Umbilical cord (tissue), 2 donors: ENCODE results near the gene UBE2L6. TPM values are rescaled to one million over a fixed set of nuclear protein-coding genes. Genes with fewer than 3 reads are reported as not detected.
A peak's percentile ranks its signal among the peaks of the same experiment; 100 is the strongest.

Experiments used
- DNase-seq: peaks from one replicate; pipeline ENCODE4 v3.0.0-alpha.2; 2015; ENCODE audit warnings: low spot score
- total RNA-seq: library from RNA; depleted of rRNA; stranded (reverse); fragments of >200 nt; gene quantifications from one replicate; pipeline ENCODE4 v1.2.3, GENCODE V29; 2014; ENCODE audit warnings: low replicate concordance; ENCODE audit not compliant: insufficient read depth

Gene UBE2L6
- total RNA-seq, 1 donor from 2014 or later, result 26.5 TPM

GRCh38 chr11:57530596-57531507 is 36.6 kb downstream of the UBE2L6 start, which contains the start of gene TIMM10:
TIMM10 (minus strand) TSS chr11:57530754; CDS start chr11:57530189, 565 bp downstream.
- DNase-seq, result peak; percentile 99

DNA sequence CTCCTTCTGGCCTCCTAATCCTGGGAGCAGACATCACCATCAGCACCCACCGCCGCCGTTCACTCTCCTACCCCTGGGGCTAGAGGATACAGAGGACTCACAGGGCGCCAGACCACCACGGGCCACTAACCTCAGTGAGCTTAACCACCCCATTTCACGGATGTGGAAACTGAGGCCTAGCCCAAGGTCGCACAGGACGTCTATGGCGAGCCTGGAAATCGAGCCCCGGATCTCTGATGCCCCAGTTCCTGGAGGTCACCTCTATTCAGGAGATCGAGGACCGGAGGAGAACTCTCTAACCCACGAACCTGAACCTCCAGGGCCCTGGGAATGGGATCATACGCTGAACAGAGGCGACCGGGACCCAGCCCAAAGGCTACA is 37.3 kb downstream of the UBE2L6 start:
- DNase-seq, result no peak

DNA sequence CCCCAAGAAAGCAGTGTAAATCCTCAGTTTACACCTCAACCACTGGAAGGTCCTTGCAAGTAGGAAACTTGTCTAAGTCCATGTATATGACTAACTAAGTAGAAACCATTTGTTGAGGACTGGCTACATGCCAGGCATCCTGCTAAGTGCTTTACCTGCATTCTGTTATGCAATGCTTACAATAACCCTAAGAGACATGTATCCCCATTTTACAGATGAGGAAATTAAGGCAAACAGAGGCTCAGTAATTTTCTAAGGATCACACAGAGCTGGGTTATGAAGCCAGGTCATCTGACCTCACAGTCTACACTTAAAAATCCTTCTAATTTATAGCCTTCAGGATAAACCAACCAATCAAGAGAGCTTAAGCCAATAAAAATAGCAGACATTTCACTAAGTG is 38.5 kb downstream of the UBE2L6 start:
- DNase-seq, result no peak

DNA sequence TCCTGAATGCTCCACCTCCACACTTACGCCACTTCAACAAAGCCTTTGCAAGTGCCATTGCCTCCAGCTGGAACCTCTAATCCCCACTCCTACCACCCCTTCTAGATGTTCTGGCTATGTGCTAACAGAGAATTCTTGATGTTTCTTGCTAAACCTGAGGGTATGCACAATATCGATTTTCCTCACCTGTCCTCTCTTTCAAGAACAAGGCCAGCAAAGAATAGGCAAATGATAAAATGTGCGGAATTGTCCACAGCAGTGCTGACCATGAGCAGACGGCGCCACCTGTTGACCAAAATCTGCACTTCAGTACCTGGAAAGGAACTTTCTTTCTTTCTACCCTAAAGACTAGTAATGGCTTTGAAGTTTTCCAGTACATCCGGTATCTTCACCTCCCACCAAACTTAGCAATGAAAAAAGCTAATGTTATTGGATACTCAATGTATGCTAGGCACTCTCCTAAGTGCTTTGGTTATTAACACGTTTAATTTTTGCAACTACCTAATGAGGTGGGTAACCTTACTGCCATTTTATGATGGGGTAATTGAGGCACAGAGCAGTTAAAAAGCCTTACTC is 40.3 kb downstream of the UBE2L6 start:
- peak; percentile 62 for DNase-seq

DNA sequence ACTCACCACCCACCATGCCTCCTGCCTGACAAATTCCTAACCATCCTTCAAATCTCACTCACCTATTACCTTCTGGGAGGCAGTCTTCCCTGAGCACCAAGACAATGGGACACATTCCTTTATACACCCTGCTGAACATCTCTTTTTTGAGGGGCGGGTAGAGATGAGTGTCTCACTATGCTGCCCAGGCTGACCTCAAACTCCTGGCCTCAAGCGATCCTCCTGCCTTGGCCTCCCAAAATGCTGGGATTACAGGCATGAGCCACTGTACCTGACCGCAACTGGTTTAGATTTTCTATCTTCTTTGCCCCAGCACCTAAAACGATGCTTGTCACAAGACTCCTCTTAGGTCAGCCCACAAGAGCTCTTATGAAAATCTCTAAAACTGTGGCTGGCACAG is 44.1 kb downstream of the UBE2L6 start:
- DNase-seq, result no peak

GRCh38 chr11:57521116-57521515 is 46.4 kb downstream of the UBE2L6 start:
- no peak for DNase-seq

- no peak for DNase-seq
Measured at GRCh38 chr11:57516061-57516443, 51.4 kb downstream of the UBE2L6 start.

DNA sequence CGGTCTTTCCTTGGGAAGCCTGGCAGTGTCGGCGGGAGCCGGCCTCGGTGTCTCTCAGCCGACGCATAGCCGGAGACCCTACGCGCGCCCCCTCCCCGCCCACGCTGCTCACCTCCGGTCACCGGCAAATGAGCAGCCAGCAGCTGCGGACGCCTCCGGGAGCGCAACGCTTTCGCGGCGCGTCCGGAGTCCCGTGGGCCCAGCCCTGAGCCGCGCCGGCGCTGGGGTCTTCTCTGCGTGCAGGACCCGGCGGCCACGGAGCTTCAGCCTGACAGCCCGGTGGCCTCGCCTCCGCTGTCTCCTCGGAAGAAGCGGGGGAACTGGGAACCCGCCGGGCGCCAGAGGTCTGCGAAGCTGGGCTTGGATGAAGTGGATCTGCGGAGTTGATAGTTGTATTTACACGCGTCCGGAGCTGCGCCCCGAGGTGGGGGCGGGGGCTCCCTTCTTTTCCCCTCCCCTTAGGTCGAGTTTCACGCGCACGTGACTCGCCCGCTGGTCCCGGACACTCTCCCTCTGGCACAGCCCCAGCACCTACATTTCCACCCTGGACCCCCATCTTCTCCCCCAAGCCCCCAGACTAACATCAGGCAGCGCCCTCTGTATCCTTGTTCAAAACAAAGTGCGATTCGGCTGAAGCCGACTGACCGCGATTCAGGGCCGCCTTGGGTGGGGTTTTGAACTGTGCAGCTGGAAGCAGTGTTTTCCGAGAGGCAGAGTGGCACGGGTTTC is 52.0 kb downstream of the UBE2L6 start, which contains the start of gene SLC43A1:
Gene SLC43A1, minus strand, starts transcription at position 371 of the 729 bp plus-strand sequence. CDS start 1,591 bp downstream, outside the sequence.
- DNase-seq, result peak; percentile 74

GRCh38 chr11:57514538-57515331 is 52.7 kb downstream of the UBE2L6 start:
- peak; percentile 48 for DNase-seq

DNA sequence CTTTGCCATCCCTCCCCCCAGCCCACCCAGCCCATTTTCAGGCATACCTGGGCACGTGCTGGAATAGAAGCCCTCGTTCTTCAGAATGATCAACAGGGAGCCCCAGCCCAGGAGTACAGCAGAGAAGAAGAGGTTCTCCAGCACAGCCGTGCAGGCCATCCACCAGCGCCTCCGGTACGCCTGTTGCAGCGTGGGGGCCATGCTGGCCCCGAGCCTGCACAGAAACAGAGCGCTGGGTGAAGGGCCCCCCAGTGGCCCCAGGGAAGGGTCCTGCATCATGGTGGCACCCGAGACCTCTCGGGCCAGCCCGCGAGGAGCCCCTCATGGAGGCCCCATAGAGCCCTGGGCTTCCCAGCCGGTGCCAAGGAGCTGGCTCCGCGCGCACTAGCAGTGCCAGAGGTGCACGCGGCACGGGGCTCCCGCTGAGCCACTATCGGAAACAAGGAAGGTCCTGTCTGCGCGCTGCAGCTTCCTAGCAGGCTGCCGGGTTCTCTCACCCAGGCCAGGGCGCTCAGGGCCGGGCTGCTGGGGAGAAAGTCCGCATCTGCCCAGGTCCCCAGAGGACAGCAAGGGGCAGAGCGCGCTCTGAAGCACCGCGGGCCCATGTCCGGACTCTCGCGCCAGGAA is 53.4 kb downstream of the UBE2L6 start:
- no peak for DNase-seq

DNA sequence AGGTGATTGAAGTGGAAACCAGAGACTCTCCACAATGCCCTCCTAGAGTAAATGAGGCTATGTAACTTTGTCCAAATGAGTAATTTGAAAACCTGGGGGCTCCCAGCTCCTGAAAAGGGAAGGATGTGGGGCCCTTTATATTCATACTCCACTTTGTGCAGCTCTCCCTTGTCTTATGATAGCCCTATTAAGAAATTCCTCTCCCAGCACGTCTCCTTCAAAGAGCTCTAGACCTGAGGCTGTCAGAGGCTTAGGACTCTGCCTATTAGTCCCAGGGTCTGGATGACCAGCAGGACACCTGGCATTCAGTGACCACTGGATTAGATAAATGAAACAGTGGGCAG is 54.0 kb downstream of the UBE2L6 start:
- DNase-seq, result no peak

- DNase-seq, result no peak
Measured at GRCh38 chr11:57512646-57513451, 54.6 kb downstream of the UBE2L6 start.

DNA sequence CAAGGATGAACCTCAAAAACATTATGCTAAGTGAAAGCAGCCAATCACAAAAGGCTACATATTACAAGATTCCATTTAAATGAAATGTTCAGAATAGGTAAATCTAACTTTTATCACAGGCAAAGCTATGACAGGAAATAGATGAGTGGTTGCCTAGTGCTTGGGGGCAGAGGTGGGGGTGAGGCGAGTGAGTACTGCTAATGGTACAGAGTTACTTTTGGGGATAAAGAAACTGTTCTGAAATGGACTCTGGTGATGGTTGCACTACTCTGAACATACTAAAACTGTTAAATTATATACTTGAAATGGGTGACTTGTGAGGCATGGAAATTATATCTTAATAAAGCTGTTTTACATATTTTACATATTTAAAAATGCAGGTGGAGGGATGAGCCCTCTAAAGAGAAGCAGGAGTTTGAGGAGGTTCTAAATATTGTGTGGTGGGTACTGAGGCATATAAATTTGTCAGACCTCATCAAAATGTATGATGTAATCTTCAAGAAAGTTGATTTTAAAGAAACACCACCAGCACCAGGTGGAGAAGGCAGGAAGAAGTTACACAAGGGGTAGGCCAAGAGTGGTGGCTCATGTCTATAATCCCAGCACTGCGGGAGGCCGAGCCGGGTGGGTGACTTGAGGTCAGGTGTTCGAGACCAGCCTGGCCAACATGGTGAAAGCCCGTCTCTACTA is 55.6 kb downstream of the UBE2L6 start:
- no peak for DNase-seq

DNA sequence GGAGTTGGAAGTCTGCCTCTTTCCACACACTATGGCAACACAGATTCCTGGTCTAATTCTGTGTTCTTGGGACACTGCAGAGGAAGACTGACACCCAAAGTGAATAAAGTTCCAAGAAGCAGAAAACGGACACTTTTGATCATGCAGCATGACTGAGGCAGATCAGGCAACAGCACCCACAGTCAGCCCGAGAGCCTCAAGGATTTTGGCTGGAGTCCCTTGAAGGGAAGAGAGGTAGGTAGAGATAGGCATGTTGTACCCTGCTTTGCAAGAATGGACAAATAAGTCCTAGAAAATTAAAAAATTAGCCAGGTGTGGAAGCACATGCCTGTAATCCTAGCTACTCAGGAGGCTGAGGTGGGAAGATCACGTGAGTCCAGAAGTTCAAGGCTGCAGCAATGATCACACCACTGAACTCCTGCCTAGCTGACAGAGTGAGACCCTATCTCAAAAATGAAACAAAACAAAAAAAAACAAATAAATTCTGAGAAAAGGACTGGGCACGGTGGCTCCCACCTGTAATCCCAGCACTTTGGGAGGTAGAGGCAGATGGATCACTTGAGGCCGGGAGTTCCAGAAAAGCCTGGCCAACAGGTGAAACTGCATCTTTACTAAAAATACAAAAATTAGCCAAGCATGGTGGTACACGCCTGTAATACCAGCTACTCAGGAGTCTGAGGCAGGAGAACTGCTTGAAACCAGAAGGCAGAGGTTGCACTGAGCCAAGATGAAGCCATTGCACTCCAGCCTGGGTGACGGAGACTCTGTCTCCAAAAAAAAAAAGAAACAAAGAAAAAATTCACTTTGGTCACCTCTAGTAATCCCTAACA is 58.9 kb downstream of the UBE2L6 start:
- no peak for DNase-seq

DNA sequence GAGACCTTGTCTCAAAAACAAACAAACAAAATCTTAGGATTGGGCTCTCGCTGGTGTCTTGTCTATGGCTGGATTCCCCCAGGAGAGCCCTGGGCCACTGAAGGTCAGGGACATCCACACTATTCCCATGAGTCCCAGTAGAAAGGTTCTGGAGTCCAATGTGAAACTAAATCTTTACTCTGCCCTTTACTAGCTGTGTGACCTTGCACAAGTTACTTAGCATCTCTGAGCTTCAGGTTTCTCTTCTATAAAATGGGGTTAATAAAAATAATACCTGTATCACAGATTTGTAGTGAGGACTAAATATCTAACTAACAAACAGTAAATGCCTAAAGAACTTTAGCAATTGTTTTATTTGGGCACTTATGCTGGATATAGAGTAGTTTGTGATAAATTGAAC is 61.0 kb downstream of the UBE2L6 start:
- DNase-seq, result no peak

DNA sequence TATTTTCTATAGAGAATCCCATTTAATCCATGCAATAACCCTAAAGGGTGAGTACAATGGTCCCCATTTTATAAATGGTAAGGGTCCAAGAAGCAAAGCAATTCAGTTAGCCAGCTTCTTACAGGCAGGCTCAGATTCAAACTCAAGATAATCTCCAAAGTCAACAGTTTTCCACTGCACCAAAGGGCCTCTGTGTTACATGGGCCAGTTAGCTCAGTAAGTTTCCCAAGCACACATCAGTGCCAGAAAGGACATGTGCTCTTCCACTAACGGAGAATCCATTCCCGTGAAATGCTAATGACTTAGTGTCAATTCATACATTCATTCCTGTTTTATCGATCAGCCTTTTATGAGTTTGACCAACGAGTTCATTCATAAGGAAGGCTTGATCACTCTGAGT is 63.0 kb downstream of the UBE2L6 start:
- no peak for DNase-seq

- no peak for DNase-seq
Measured at GRCh38 chr11:57502870-57503269, 64.6 kb downstream of the UBE2L6 start.

GRCh38 chr11:57502376-57502775 is 65.1 kb downstream of the UBE2L6 start:
- no peak for DNase-seq

GRCh38 chr11:57501953-57502352 is 65.5 kb downstream of the UBE2L6 start:
- no peak for DNase-seq
